ENCODE measurements around the gene INPP5A. TPM values are rescaled to one million over a fixed set of nuclear protein-coding genes. Genes with fewer than 3 reads are reported as not detected.

INPP5A gene
- total RNA-seq, 1 donor from 2014 or later, result 36.3 TPM

DNA sequence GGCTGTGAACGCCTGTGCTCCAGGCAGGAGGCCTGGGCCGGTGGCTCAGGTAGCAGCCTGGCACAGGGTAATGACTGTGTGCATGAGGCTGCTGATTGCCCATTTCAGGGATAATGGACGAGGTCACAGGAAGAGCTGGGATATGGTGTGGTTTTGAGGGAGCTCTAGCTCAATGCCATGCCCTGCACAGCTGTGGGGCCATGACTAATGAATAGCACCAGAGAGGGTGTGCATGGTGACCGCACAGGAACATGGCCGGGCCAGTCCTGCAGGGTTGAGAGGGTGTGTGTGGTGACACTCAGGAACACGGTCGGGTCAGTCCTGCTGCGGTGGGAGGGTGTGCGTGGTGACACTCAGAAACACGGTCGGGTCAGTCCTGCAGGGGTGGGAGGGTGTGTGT is 226.5 kb downstream of the INPP5A start:
- H3K27ac Mint-ChIP-seq (ENCODE audit: unreplicated experiment), result peak overlapping the region; percentile 88
- peaks cover 12% of the 10 kb centered on the region for H3K36me3 Mint-ChIP-seq (ENCODE audit: unreplicated experiment)
- peaks cover 23% of the 10 kb centered on the region for H3K4me1 Mint-ChIP-seq (ENCODE audit: low read depth, unreplicated experiment)
- H3K9me3 Mint-ChIP-seq (ENCODE audit: unreplicated experiment), result peaks cover 32% of the 10 kb centered on the region
- no peak for DNase-seq
- H3K27me3 Mint-ChIP-seq (ENCODE audit: unreplicated experiment), result peaks cover 30% of the 10 kb centered on the region
- TF ChIP-seq CTCF (IDR thresholded peaks at IDR 0.05; ENCODE audit: partially characterized antibody, unreplicated experiment), result no peak
- peak overlapping the region; percentile 45 for H3K4me3 Mint-ChIP-seq (ENCODE audit: unreplicated experiment)

DNA sequence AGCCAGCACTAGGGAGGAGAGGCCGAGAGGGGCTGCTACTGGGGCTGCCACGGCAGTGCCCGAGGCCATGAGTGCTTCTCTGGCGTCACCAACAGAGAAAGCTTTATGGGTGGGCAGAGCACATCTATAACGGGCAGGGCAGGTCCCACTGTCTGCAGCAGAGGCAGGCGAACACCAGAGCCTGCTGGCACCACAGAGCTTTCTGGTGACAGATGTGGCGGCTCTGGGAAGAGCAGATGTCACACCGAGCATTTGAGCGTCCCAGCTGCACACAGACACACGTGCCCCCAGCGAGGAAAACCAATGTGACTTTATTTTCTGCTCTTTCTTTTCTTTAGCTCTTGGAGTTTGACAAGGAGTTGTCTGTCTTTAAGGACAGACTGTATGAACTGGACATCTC is 227.8 kb downstream of the INPP5A start:
- no peak for DNase-seq
- no peak for TF ChIP-seq CTCF (IDR thresholded peaks at IDR 0.05; ENCODE audit: partially characterized antibody, unreplicated experiment)
- peaks cover 34% of the 10 kb centered on the region for H3K9me3 Mint-ChIP-seq (ENCODE audit: unreplicated experiment)
- H3K4me3 Mint-ChIP-seq (ENCODE audit: unreplicated experiment), result peak overlapping the region; percentile 72
- peak overlapping the region; percentile 81 for H3K27ac Mint-ChIP-seq (ENCODE audit: unreplicated experiment)
- peaks cover 12% of the 10 kb centered on the region for H3K36me3 Mint-ChIP-seq (ENCODE audit: unreplicated experiment)
- peaks cover 28% of the 10 kb centered on the region for H3K27me3 Mint-ChIP-seq (ENCODE audit: unreplicated experiment)
- H3K4me1 Mint-ChIP-seq (ENCODE audit: low read depth, unreplicated experiment), result peaks cover 23% of the 10 kb centered on the region

- H3K36me3 Mint-ChIP-seq (ENCODE audit: unreplicated experiment), result peaks cover 12% of the 10 kb centered on the region
- H3K9me3 Mint-ChIP-seq (ENCODE audit: unreplicated experiment), result peaks cover 37% of the 10 kb centered on the region
- H3K4me3 Mint-ChIP-seq (ENCODE audit: unreplicated experiment), result peak overlapping the region; percentile 6
- TF ChIP-seq CTCF (IDR thresholded peaks at IDR 0.05; ENCODE audit: partially characterized antibody, unreplicated experiment), result no peak
- H3K4me1 Mint-ChIP-seq (ENCODE audit: low read depth, unreplicated experiment), result peaks cover 23% of the 10 kb centered on the region
- DNase-seq, result no peak
- H3K27me3 Mint-ChIP-seq (ENCODE audit: unreplicated experiment), result peaks cover 28% of the 10 kb centered on the region
- peak overlapping the region; percentile 81 for H3K27ac Mint-ChIP-seq (ENCODE audit: unreplicated experiment)
These were observed 228.7 kb downstream of the INPP5A start for GRCh38 chr10:132766291-132766690.

- peaks cover 32% of the 10 kb centered on the region for H3K9me3 Mint-ChIP-seq (ENCODE audit: unreplicated experiment)
- H3K4me1 Mint-ChIP-seq (ENCODE audit: low read depth, unreplicated experiment), result peaks cover 23% of the 10 kb centered on the region
- H3K36me3 Mint-ChIP-seq (ENCODE audit: unreplicated experiment), result no peaks in the 10 kb centered on the region
- peaks cover 21% of the 10 kb centered on the region for H3K27me3 Mint-ChIP-seq (ENCODE audit: unreplicated experiment)
- no peak for DNase-seq
- H3K27ac Mint-ChIP-seq (ENCODE audit: unreplicated experiment), result no peak overlapping the region
- no peak for TF ChIP-seq CTCF (IDR thresholded peaks at IDR 0.05; ENCODE audit: partially characterized antibody, unreplicated experiment)
- no peak overlapping the region for H3K4me3 Mint-ChIP-seq (ENCODE audit: unreplicated experiment)
These were observed 231.0 kb downstream of the INPP5A start for GRCh38 chr10:132768346-132769248.
